KG1 (cell line): ENCODE measurements around the gene PRC1.
"Not testable (repeated sequence)": the region's sequence is repeated elsewhere in the genome, so short reads cannot be mapped to it uniquely, and the experiment has no call there.

ENCODE experiments used
- DNase-seq: peaks from one replicate; lab custom pipeline; 2025; lab: John Stamatoyannopoulos, UW

The PRC1 gene

GRCh38 chr15:90994417-90995311, at the start of gene PRC1:
PRC1 (minus strand) TSS chr15:90994535; CDS start chr15:90994417, 118 bp downstream.
- DNase-seq = peak; percentile 93

- no peak for DNase-seq
Observed at GRCh38 chr15:91043202-91043874, 49.0 kb upstream of the PRC1 start.

- DNase-seq = no peak
Observed at GRCh38 chr15:91040856-91041255, 46.5 kb upstream of the PRC1 start.

- DNase-seq = no peak
Observed at GRCh38 chr15:91039996-91040395, 45.7 kb upstream of the PRC1 start.

- no peak for DNase-seq
Observed at GRCh38 chr15:91032919-91033803, 38.8 kb upstream of the PRC1 start.

- DNase-seq = no peak
Observed at GRCh38 chr15:91031796-91032195, 37.5 kb upstream of the PRC1 start.

GRCh38 chr15:91027677-91028076, 33.3 kb upstream of the PRC1 start:
- DNase-seq = no peak

GRCh38 chr15:91023720-91024119, 29.4 kb upstream of the PRC1 start:
- no peak for DNase-seq

- DNase-seq = no peak
Observed at GRCh38 chr15:91022832-91023129, 28.4 kb upstream of the PRC1 start.

GRCh38 chr15:91022075-91022831, 27.9 kb upstream of the PRC1 start, which contains the start of gene VPS33B:
VPS33B (minus strand) TSS chr15:91022594; CDS start chr15:91022249, 345 bp downstream.
- peak; percentile 45 for DNase-seq

GRCh38 chr15:91021516-91022074, 27.3 kb upstream of the PRC1 start:
- DNase-seq = no peak

- no peak for DNase-seq
Observed at GRCh38 chr15:91018158-91018557, 23.8 kb upstream of the PRC1 start.

- no peak for DNase-seq
Observed at GRCh38 chr15:91017716-91018115, 23.4 kb upstream of the PRC1 start.

GRCh38 chr15:91013701-91014100, 19.4 kb upstream of the PRC1 start:
- DNase-seq = not testable (repeated sequence)

GRCh38 chr15:91007266-91007665, 12.9 kb upstream of the PRC1 start:
- no peak for DNase-seq

GRCh38 chr15:91001209-91001608, 6.9 kb upstream of the PRC1 start:
- no peak for DNase-seq

GRCh38 chr15:90998737-90999136, 4.4 kb upstream of the PRC1 start:
- no peak for DNase-seq

GRCh38 chr15:90994059-90994416, 297 bp downstream of the PRC1 start:
- DNase-seq = no peak

GRCh38 chr15:90991587-90992285, 2.6 kb downstream of the PRC1 start:
- no peak for DNase-seq

- no peak for DNase-seq
Observed at GRCh38 chr15:90990446-90990845, 3.9 kb downstream of the PRC1 start.
